Ovary (tissue), 3 donors: ENCODE measurements around the gene MOG.

ENCODE experiments used
- CTCF ChIP-seq, 3 donors: fragments of 450-650 bp in 2 of 3; fragments of 200-600 bp in 1 of 3; IDR thresholded peaks; one replicate each; pipeline versions ENCODE4 v1.5.1 to v1.8.0; 2016 to 2022; ENCODE audit warnings: antibody characterized with exemption in 3 of 3, mild to moderate bottlenecking in 1 of 3
- EP300 ChIP-seq: sonication (generic); formaldehyde crosslinking; IDR thresholded peaks from one replicate; pipeline ENCODE4 v1.6.1; 2017; ENCODE audit warnings: antibody characterized with exemption
- POLR2A ChIP-seq: fragments of 450-650 bp; IDR thresholded peaks from one replicate; pipeline ENCODE4 v1.6.1; 2017; ENCODE audit warnings: antibody characterized with exemption, mild to moderate bottlenecking, moderate library complexity
- donor health status: DM: no; HTN: no; CAD: no.

- TF ChIP-seq CTCF (IDR thresholded peaks at IDR 0.05) (no peak), POLR2A (no peak), EP300 (no peak)
Measured at GRCh38 chr6:29666826-29667130, 9.9 kb downstream of the MOG start.
